Type B pancreatic cell (in vitro differentiated cells): ENCODE results near the gene NEIL1. TPM values are rescaled to one million over a fixed set of nuclear protein-coding genes. Genes with fewer than 3 reads are reported as not detected.
"Not testable (repeated sequence)": the region's sequence is repeated elsewhere in the genome, so short reads cannot be mapped to it uniquely, and the experiment has no call there.

Source experiments
- DNase-seq: peaks from one replicate; pipeline ENCODE4 v3.0.0; 2021; ENCODE audit warnings: mixed read lengths; ENCODE audit not compliant: unreplicated experiment; ENCODE audit errors: extremely low spot score
- H3K27ac Mint-ChIP-seq: 2 replicates; pipeline ENCODE4 v1.8.0; 2021; ENCODE audit warnings: mild to moderate bottlenecking, mixed read lengths
- H3K27me3 Mint-ChIP-seq: 2 replicates; pipeline ENCODE4 v1.8.0; 2021; ENCODE audit warnings: mixed read lengths
- H3K36me3 Mint-ChIP-seq: 2 replicates; pipeline ENCODE4 v1.8.0; 2021; ENCODE audit warnings: mixed read lengths
- H3K4me1 Mint-ChIP-seq: one replicate; pipeline ENCODE4 v1.8.0; 2021; ENCODE audit warnings: mixed read lengths; ENCODE audit not compliant: unreplicated experiment
- H3K4me3 Mint-ChIP-seq: 2 replicates; pipeline ENCODE4 v1.8.0; 2021; ENCODE audit warnings: mild to moderate bottlenecking, mixed read lengths
- H3K9me3 Mint-ChIP-seq: 2 replicates; pipeline ENCODE4 v1.8.0; 2021; ENCODE audit warnings: mixed read lengths
- total RNA-seq: library from RNA; stranded (reverse); gene quantifications from 2 replicates; pipeline ENCODE4 v1.2.1, GENCODE V29; 2021; ENCODE audit warnings: low replicate concordance
- TF ChIP-seq, protein P1 (sequence below): fragments of 200-600 bp; sonication (generic); conservative IDR thresholded peaks from 2 replicates; pipeline ENCODE4 v1.5.0; 2021; ENCODE audit warnings: antibody characterized with exemption, mild to moderate bottlenecking

The NEIL1 gene
- total RNA-seq, 1 donor from 2014 or later = 40.4 TPM

DNA sequence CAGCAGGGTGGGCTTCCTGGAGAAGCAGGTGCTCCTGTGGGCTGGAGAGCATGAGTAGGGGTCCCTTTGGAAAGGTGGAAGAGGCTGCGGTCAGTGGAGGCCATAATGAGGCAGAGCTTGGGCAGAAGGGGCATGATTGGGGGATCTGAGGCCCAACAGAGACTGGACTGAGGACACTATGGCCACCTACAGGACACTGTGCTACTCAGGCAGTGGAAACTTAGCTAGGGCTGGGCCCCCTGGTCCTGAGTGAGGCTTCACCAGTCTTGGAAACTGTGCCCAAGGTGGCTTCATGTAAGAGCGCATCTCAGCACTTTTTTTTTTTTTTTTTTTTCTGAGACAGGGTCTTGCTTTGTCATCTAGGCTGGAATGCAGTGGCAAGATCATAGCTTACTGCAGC, 17.3 kb upstream of the NEIL1 start:
- TF ChIP-seq, protein P1, sequence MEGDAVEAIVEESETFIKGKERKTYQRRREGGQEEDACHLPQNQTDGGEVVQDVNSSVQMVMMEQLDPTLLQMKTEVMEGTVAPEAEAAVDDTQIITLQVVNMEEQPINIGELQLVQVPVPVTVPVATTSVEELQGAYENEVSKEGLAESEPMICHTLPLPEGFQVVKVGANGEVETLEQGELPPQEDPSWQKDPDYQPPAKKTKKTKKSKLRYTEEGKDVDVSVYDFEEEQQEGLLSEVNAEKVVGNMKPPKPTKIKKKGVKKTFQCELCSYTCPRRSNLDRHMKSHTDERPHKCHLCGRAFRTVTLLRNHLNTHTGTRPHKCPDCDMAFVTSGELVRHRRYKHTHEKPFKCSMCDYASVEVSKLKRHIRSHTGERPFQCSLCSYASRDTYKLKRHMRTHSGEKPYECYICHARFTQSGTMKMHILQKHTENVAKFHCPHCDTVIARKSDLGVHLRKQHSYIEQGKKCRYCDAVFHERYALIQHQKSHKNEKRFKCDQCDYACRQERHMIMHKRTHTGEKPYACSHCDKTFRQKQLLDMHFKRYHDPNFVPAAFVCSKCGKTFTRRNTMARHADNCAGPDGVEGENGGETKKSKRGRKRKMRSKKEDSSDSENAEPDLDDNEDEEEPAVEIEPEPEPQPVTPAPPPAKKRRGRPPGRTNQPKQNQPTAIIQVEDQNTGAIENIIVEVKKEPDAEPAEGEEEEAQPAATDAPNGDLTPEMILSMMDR = no peak
- Mint-ChIP-seq H3K9me3 (no peaks in the 10 kb centered on the region), H3K36me3 (no peaks in the 10 kb centered on the region), H3K4me1 (no peaks in the 10 kb centered on the region), H3K27me3 (peaks cover 3% of the 10 kb centered on the region), H3K4me3 (no peak overlapping the region), H3K27ac (no peak overlapping the region)
- no peak for DNase-seq

DNA sequence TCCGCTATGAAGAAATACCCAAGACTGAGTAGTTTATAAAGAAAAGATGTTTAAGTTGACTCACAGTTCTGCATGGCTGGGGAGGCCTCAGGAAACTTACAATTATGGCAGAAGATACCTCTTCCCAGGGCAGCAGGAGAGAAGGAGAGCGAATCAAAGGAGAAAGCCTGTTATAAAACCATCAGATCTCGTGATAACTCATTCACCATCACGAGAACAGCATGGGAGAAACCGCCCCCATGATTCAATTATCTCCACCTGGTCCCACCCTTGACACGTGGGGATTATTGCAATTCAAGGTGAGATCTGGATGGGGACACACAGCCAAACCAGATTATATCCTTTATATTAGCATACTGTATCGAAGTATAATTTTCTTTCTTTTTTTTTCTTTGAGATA, 14.7 kb upstream of the NEIL1 start:
- H3K27ac Mint-ChIP-seq, H3K9me3 Mint-ChIP-seq, H3K27me3 Mint-ChIP-seq, H3K36me3 Mint-ChIP-seq, H3K4me3 Mint-ChIP-seq, DNase-seq: not testable (repeated sequence)
- H3K4me1 Mint-ChIP-seq = peaks cover 14% of the 10 kb centered on the region

DNA sequence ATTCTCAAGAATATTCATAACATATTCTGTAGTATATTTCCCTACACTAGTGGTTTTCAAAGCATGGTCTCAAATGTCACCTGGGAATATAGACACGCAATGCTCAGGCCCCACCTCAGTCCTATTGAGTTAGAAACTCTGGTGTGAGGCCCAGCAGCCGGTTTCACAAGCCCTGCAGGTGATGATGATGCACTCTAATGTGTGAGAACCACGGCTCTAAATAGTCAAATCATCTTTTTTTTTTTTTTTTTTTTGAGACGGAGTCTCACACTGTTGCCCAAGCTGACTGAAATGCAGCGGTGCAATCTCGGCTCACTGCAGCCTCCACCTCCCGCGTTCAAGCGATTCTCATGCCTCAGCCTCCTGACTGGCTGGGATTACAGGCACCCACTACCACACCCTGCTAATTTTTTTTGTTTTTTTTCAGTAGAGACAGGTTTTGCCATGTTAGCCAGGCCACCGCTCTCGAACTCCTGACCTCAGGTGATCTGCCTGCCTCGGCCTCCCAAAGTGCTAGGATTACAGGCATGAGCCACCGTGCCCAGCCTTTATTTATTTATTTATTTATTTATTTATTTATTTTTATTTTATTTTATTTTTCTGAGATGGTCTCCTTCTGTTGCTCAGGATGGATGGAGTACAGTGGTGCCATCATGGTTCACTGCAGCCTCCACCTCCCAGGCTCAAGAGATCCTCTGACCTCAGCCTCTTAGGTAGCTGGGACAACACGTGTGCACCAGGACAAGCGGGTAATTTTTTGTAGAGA, 13.0 kb upstream of the NEIL1 start:
- not testable (repeated sequence) for H3K27ac Mint-ChIP-seq, H3K36me3 Mint-ChIP-seq, H3K9me3 Mint-ChIP-seq, H3K4me3 Mint-ChIP-seq, DNase-seq, H3K27me3 Mint-ChIP-seq
- H3K4me1 Mint-ChIP-seq = peaks cover 14% of the 10 kb centered on the region

DNA sequence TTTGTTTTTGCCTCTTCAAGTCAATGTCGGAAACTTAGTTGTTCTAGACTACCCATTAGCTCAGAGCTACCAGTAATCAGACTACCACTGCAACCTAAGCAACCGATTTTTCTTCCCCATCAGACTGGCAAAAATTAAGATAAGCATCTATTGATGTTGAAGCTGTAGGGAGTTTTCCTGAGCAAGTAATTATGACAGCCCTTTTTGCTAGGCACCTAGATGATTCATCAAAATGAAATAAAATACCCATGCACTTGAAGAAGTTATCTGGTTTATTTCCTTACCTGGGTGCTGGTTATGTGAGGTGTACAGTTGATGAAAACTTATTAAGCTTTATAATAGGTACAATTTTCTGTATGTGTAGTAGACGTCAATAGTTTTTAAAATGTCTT, 11.5 kb upstream of the NEIL1 start:
- TF ChIP-seq, protein P1 = no peak
- H3K4me1 Mint-ChIP-seq = peaks cover 14% of the 10 kb centered on the region
- H3K36me3 Mint-ChIP-seq = no peaks in the 10 kb centered on the region
- no peaks in the 10 kb centered on the region for H3K9me3 Mint-ChIP-seq
- peaks cover 3% of the 10 kb centered on the region for H3K27me3 Mint-ChIP-seq
- peak overlapping the region; percentile 93 for H3K27ac Mint-ChIP-seq
- DNase-seq = no peak
- peak overlapping the region; percentile 99 for H3K4me3 Mint-ChIP-seq

DNA sequence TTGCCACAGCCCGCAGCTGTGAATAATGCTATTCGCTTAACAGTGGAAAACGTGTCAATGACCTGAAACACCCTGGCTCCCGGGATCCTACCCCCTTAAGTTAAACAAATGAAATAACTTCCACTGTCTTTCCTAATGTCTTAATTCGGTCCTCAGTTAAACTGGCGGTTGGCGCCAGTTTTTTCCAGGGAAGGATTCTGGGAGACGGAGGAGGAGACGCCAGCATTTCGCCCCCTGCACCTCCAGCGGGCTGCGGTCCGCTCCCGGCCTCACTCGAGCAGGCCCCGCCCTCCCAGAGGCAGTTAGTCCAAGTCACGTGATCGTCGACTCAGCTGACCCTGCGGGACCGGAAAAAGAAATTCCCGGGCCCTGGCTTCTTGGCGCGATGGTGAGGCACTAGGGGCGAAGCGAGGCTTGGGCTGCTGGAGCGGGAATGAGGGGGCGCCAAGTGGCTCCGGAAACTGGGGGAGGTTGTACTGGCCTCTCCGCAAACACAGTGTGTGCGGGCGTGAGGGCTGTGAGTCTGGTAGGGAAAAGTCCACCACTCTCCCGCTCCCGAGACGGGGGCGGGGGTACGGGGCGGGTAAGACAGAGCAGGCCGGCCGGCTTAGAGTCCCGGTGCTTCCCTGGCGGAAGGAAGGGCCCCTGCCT, 11.0 kb upstream of the NEIL1 start, which contains the start of gene COMMD4:
Gene COMMD4 (plus strand): TSS at position 359 of the 651 bp plus-strand sequence. CDS start 27 bp downstream, at position 386.
- TF ChIP-seq, protein P1 = peak; percentile 22
- peak; percentile 96 for DNase-seq
- Mint-ChIP-seq H3K27me3 (peaks cover 3% of the 10 kb centered on the region), H3K36me3 (no peaks in the 10 kb centered on the region), H3K27ac (peak within 1 kb of the TSS; percentile 93), H3K4me1 (peaks cover 14% of the 10 kb centered on the region), H3K9me3 (no peaks in the 10 kb centered on the region), H3K4me3 (peak within 1 kb of the TSS; percentile 99)

DNA sequence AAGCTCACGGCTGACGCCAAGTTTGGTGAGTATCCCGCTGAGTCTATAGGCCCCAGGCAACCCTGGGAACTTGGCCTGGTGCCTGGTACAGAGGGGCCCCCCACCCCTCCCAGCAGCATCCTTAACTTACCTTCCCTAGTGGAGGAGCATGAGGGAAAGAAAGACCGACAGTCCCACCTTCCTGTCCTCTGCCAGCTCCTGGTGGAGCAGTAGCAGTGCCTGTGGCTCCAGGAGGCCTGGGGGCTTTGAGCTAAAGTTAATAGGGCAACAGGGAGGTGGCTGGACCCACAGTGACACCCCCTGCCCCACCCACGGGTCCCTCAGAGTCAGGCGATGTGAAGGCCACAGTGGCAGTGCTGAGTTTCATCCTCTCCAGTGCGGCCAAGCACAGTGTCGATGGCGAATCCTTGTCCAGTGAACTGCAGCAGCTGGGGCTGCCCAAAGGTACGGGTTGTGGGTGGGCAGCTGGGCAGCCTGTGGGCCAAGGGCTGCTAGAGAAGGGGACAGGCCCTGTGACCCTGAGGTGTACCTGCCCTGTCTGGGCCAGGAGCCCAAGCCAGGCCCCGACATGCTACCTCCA, 8.1 kb upstream of the NEIL1 start:
- H3K4me1 Mint-ChIP-seq = peaks cover 14% of the 10 kb centered on the region

More for the DNA sequence above, 8.1 kb upstream of the NEIL1 start:
- no peak for DNase-seq
- H3K27me3 Mint-ChIP-seq = no peaks in the 10 kb centered on the region
- no peak overlapping the region for H3K27ac Mint-ChIP-seq
- TF ChIP-seq, protein P1 = no peak
- peaks cover 3% of the 10 kb centered on the region for H3K36me3 Mint-ChIP-seq
- H3K9me3 Mint-ChIP-seq = no peaks in the 10 kb centered on the region
- no peak overlapping the region for H3K4me3 Mint-ChIP-seq
